SK-N-MC (cell line): ENCODE measurements around the gene CYTH1.

ENCODE experiments used
- DNase-seq: peaks from one replicate; pipeline ENCODE4 v3.0.0-alpha.2; 2011; ENCODE audit warnings: low read depth, low spot score
- H3K27ac ChIP-seq: fragments of 200-600 bp; sonication (generic); 2 replicates; pipeline ENCODE4 v1.5.1; 2016; ENCODE audit warnings: mixed run types
- H3K36me3 ChIP-seq: fragments of 200-600 bp; sonication (generic); 2 replicates; pipeline ENCODE4 v1.6.1; 2017; ENCODE audit warnings: antibody characterized with exemption, low read length, mixed read lengths; ENCODE audit not compliant: insufficient read depth
- H3K4me3 ChIP-seq: fragments of 200-600 bp; sonication (generic); 2 replicates; pipeline ENCODE4 v1.5.1; 2016
- H3K9ac ChIP-seq: fragments of 200-600 bp; sonication (generic); 2 replicates; pipeline ENCODE4 v1.8.0; 2017; ENCODE audit warnings: mixed run types, mixed read lengths; ENCODE audit not compliant: insufficient read length
- H3K9me3 ChIP-seq: fragments of 200-600 bp; sonication (generic); 2 replicates; pipeline ENCODE4 v1.6.1; 2017; ENCODE audit warnings: low read depth, mild to moderate bottlenecking, antibody characterized with exemption, low read length, moderate library complexity, mixed read lengths
- EZH2 ChIP-seq: fragments of 200-600 bp; sonication (generic); IDR thresholded peaks from one replicate; pipeline ENCODE4 v1.6.1; 2017; ENCODE audit warnings: antibody characterized with exemption
- FOXP2 ChIP-seq: optimal IDR thresholded peaks from 2 replicates; pipeline ENCODE3; 2011; ENCODE audit warnings: mild to moderate bottlenecking, moderate library complexity; ENCODE audit not compliant: insufficient read depth; ENCODE audit errors: extremely low read length, control extremely low read depth
- POLR2AphosphoS5 ChIP-seq: IDR thresholded peaks from 2 replicates; pipeline ENCODE4 v1.6.1; 2012; ENCODE audit warnings: mild to moderate bottlenecking, low read depth, low read length, borderline replicate concordance

The CYTH1 gene

GRCh38 chr17:78628547-78629435, 153.3 kb downstream of the CYTH1 start:
- H3K9me3 ChIP-seq: no peaks in the 10 kb centered on the region
- H3K27ac ChIP-seq: no peak overlapping the region
- TF ChIP-seq FOXP2 (no peak), EZH2 (no peak), POLR2AphosphoS5 (no peak)
- no peak overlapping the region for H3K4me3 ChIP-seq
- no peaks in the 10 kb centered on the region for H3K36me3 ChIP-seq
- no peak for DNase-seq
- H3K9ac ChIP-seq: no peak overlapping the region

- Histone ChIP-seq H3K36me3 (no peaks in the 10 kb centered on the region), H3K9ac (no peak overlapping the region), H3K27ac (no peak overlapping the region), H3K9me3 (no peaks in the 10 kb centered on the region), H3K4me3 (no peak overlapping the region)
- no peak for TF ChIP-seq POLR2AphosphoS5
- no peak for TF ChIP-seq FOXP2
- TF ChIP-seq EZH2: no peak
- DNase-seq: no peak
These were observed 157.5 kb downstream of the CYTH1 start for GRCh38 chr17:78624324-78625151.
